ENCODE data around the gene SLC17A7.

- TF ChIP-seq POLR2A (IDR thresholded peaks at IDR 0.05) (no peak), CTCF (IDR thresholded peaks at IDR 0.05) (no peak), EP300 (IDR thresholded peaks at IDR 0.05) (no peak), POLR2AphosphoS5 (IDR thresholded peaks at IDR 0.05) (no peak)
Measured at GRCh38 chr19:49413348-49413747, 28.0 kb downstream of the SLC17A7 start.
